ENCODE data around the gene UTP18. TPM values are rescaled to one million over a fixed set of nuclear protein-coding genes. Genes with fewer than 3 reads are reported as not detected.

UTP18 gene
- total and polyA plus RNA-seq, 2 of the 8 experiments (the other 6 are each of a cell fraction or from before 2014, with no cell fraction given), result 17.9 to 85.7 TPM

GRCh38 chr17:51260237-51261023 is at the start of gene UTP18 (continued):
- TF ChIP-seq CHD7 (IDR thresholded peaks at IDR 0.05; ENCODE audit: insufficient replicate concordance, low read length) (no peak), GABPA (IDR thresholded peaks at IDR 0.05; ENCODE audit: borderline replicate concordance, insufficient read depth, low read length) (no peak), RBBP5 (IDR thresholded peaks at IDR 0.05; ENCODE audit: borderline replicate concordance, low read depth, low read length) (peak; percentile 93; the same call in 1 of the 2 replicates), SP4 (IDR thresholded peaks at IDR 0.05; ENCODE audit: low read length) (peak; percentile 70; the same call in 1 of the 2 replicates), FOSL1 (IDR thresholded peaks at IDR 0.05; ENCODE audit: insufficient read depth, low read depth, low read length) (no peak), HDAC6 (IDR thresholded peaks at IDR 0.05; ENCODE audit: low read depth, low read length) (no peak), TEAD4 (IDR thresholded peaks at IDR 0.05; ENCODE audit: low read depth, low read length) (no peak), CBX5 (IDR thresholded peaks at IDR 0.05; ENCODE audit: low read depth, low read length) (no peak), BACH1 (IDR thresholded peaks at IDR 0.05; ENCODE audit: low read length) (0 out of 2 replicates have a peak, but pooled peaks have one; percentile 37), CTBP2 (IDR thresholded peaks at IDR 0.05; ENCODE audit: borderline replicate concordance, insufficient read depth, insufficient read length, low read length) (peak; percentile 26)
